Neural progenitor cell (in vitro differentiated cells): ENCODE measurements around the gene ISM2. TPM values are rescaled to one million over a fixed set of nuclear protein-coding genes. Genes with fewer than 3 reads are reported as not detected.

Source experiments
- DNase-seq: peaks from one replicate; pipeline ENCODE4 v3.0.0-alpha.2; 2016; ENCODE audit warnings: low spot score
- H2AFZ ChIP-seq: fragments of 200-600 bp; sonication (generic); replicated peaks from 2 replicates; pipeline ENCODE4 v1.6.1; 2016; ENCODE audit warnings: antibody characterized with exemption
- H3F3A ChIP-seq: fragments of 200-600 bp; sonication (generic); 2 replicates; pipeline ENCODE4 v1.6.1; 2016; ENCODE audit warnings: antibody characterized with exemption, low read depth
- H3K27ac ChIP-seq: fragments of 200-600 bp; sonication (generic); 2 replicates; pipeline ENCODE4 v1.5.1; 2016; ENCODE audit warnings: mild to moderate bottlenecking
- H3K27me3 ChIP-seq: fragments of 200-600 bp; sonication (generic); 2 replicates; pipeline ENCODE4 v1.6.1; 2016; ENCODE audit warnings: mild to moderate bottlenecking, moderate library complexity
- H3K36me3 ChIP-seq: fragments of 200-600 bp; sonication (generic); 2 replicates; pipeline ENCODE4 v1.5.1; 2016
- H3K4me1 ChIP-seq: fragments of 200-600 bp; sonication (generic); 2 replicates; pipeline ENCODE4 v1.6.1; 2016; ENCODE audit warnings: mixed run types
- H3K4me2 ChIP-seq: fragments of 200-600 bp; sonication (generic); 2 replicates; pipeline ENCODE4 v1.6.1; 2016
- H3K4me3 ChIP-seq: fragments of 200-600 bp; sonication (generic); 2 replicates; pipeline ENCODE4 v1.5.1; 2016
- H3K79me2 ChIP-seq: fragments of 200-600 bp; sonication (generic); 2 replicates; pipeline ENCODE4 v1.6.1; 2016; ENCODE audit warnings: low read depth
- H3K9ac ChIP-seq: fragments of 200-600 bp; sonication (generic); 2 replicates; pipeline ENCODE4 v1.6.1; 2016
- H3K9me3 ChIP-seq: fragments of 200-600 bp; sonication (generic); 2 replicates; pipeline ENCODE4 v1.5.1; 2016; ENCODE audit warnings: low read depth
- H4K20me1 ChIP-seq: fragments of 200-600 bp; sonication (generic); 2 replicates; pipeline ENCODE4 v1.6.1; 2016; ENCODE audit warnings: low read depth
- H3K27ac Mint-ChIP-seq: 3 replicates; pipeline ENCODE4 v1.8.0; 2021; ENCODE audit warnings: mixed read lengths
- H3K27me3 Mint-ChIP-seq: 2 replicates; pipeline ENCODE4 v1.8.0; 2022; ENCODE audit warnings: low read depth, mild to moderate bottlenecking, inconsistent platforms, moderate library complexity, mixed read lengths; ENCODE audit not compliant: insufficient read depth
- H3K36me3 Mint-ChIP-seq: 3 replicates; pipeline ENCODE4 v1.8.0; 2021; ENCODE audit warnings: mixed read lengths
- H3K4me1 Mint-ChIP-seq: 3 replicates; pipeline ENCODE4 v1.8.0; 2021; ENCODE audit warnings: mixed read lengths
- H3K4me3 Mint-ChIP-seq: 3 replicates; pipeline ENCODE4 v1.8.0; 2021; ENCODE audit warnings: mild to moderate bottlenecking, moderate library complexity, mixed read lengths
- H3K9me3 Mint-ChIP-seq: 3 replicates; pipeline ENCODE4 v1.8.0; 2020; ENCODE audit warnings: mixed read lengths
- CTCF ChIP-seq: fragments of 200-600 bp; sonication (generic); IDR thresholded peaks from 2 replicates; pipeline ENCODE4 v1.5.1; 2017; ENCODE audit warnings: antibody characterized with exemption, mild to moderate bottlenecking
- EZH2 ChIP-seq: fragments of 200-600 bp; sonication (generic); IDR thresholded peaks from 2 replicates; pipeline ENCODE4 v1.6.1; 2017; ENCODE audit warnings: antibody characterized with exemption, mild to moderate bottlenecking, moderate library complexity
- EZH2phosphoT487 ChIP-seq: fragments of 200-600 bp; sonication (generic); IDR thresholded peaks from 2 replicates; pipeline ENCODE4 v1.6.1; 2017; ENCODE audit warnings: antibody characterized with exemption
- total RNA-seq: library from RNA; depleted of rRNA; stranded (reverse); fragments of >200 nt; gene quantifications from 2 replicates; pipeline ENCODE4 v1.2.3, GENCODE V29; 2015; ENCODE audit warnings: low replicate concordance

Gene ISM2
- total RNA-seq, 1 donor from 2014 or later: 0.07 TPM

GRCh38 chr14:77491056-77491455 lies 7.6 kb downstream of the ISM2 start:
- H3K4me1 ChIP-seq: no peaks in the 10 kb centered on the region
- H3K27me3 ChIP-seq: peaks cover under 1% of the 10 kb centered on the region
- H3K36me3 ChIP-seq: no peaks in the 10 kb centered on the region
- no peak overlapping the region for H3K4me2 ChIP-seq
- H3K4me3 Mint-ChIP-seq: no peak overlapping the region
- no peaks in the 10 kb centered on the region for H3K79me2 ChIP-seq
- no peaks in the 10 kb centered on the region for H3K9me3 ChIP-seq
- no peak overlapping the region for H3K9ac ChIP-seq
- no peak overlapping the region for H2AFZ ChIP-seq
- no peak overlapping the region for H3K27ac ChIP-seq
- no peak overlapping the region for H3K4me3 ChIP-seq
- H3K36me3 Mint-ChIP-seq: no peaks in the 10 kb centered on the region
- no peaks in the 10 kb centered on the region for H3K4me1 Mint-ChIP-seq
- H4K20me1 ChIP-seq: no peaks in the 10 kb centered on the region
- no peak overlapping the region for H3K27ac Mint-ChIP-seq
- no peaks in the 10 kb centered on the region for H3F3A ChIP-seq
- no peaks in the 10 kb centered on the region for H3K9me3 Mint-ChIP-seq
- H3K27me3 Mint-ChIP-seq: peaks cover 9% of the 10 kb centered on the region
- no peak for TF ChIP-seq CTCF
- no peak for TF ChIP-seq EZH2phosphoT487
- no peak for TF ChIP-seq EZH2
- DNase-seq: no peak

- Histone ChIP-seq H3K27ac (no peak overlapping the region), H2AFZ (no peak overlapping the region), H3K4me1 (no peaks in the 10 kb centered on the region), H3K9me3 (no peaks in the 10 kb centered on the region), H3F3A (no peaks in the 10 kb centered on the region), H4K20me1 (no peaks in the 10 kb centered on the region), H3K79me2 (no peaks in the 10 kb centered on the region), H3K4me2 (no peak overlapping the region), H3K9ac (no peak overlapping the region), H3K36me3 (no peaks in the 10 kb centered on the region), H3K27me3 (no peaks in the 10 kb centered on the region), H3K4me3 (no peak overlapping the region)
- no peaks in the 10 kb centered on the region for H3K4me1 Mint-ChIP-seq
- no peak for DNase-seq
- H3K36me3 Mint-ChIP-seq: no peaks in the 10 kb centered on the region
- H3K9me3 Mint-ChIP-seq: no peaks in the 10 kb centered on the region
- H3K27ac Mint-ChIP-seq: no peak overlapping the region
- no peak overlapping the region for H3K4me3 Mint-ChIP-seq
- H3K27me3 Mint-ChIP-seq: peaks cover 6% of the 10 kb centered on the region
- no peak for TF ChIP-seq EZH2phosphoT487
- TF ChIP-seq EZH2: no peak
Measured at GRCh38 chr14:77490347-77490986, 8.1 kb downstream of the ISM2 start.

- Mint-ChIP-seq H3K9me3 (no peaks in the 10 kb centered on the region), H3K4me3 (no peak overlapping the region), H3K36me3 (no peaks in the 10 kb centered on the region), H3K27me3 (peaks cover 7% of the 10 kb centered on the region), H3K4me1 (no peaks in the 10 kb centered on the region), H3K27ac (peak overlapping the region; percentile 62)
- Histone ChIP-seq H3K9ac (no peak overlapping the region), H3F3A (no peaks in the 10 kb centered on the region), H3K4me1 (no peaks in the 10 kb centered on the region), H3K27ac (no peak overlapping the region), H3K36me3 (no peaks in the 10 kb centered on the region), H3K79me2 (no peaks in the 10 kb centered on the region), H3K4me3 (no peak overlapping the region), H3K27me3 (no peaks in the 10 kb centered on the region), H4K20me1 (no peaks in the 10 kb centered on the region), H3K4me2 (no peak overlapping the region), H3K9me3 (no peaks in the 10 kb centered on the region), H2AFZ (no peak overlapping the region)
- DNase-seq: no peak
- TF ChIP-seq EZH2 (no peak), CTCF (no peak), EZH2phosphoT487 (no peak)
Measured at GRCh38 chr14:77489041-77489440, 9.6 kb downstream of the ISM2 start.

- Histone ChIP-seq H3K27ac (no peak overlapping the region), H3F3A (no peaks in the 10 kb centered on the region), H4K20me1 (no peaks in the 10 kb centered on the region), H3K4me3 (no peak overlapping the region), H3K79me2 (no peaks in the 10 kb centered on the region), H3K9ac (no peak overlapping the region), H3K4me2 (no peak overlapping the region), H3K27me3 (no peaks in the 10 kb centered on the region), H3K9me3 (no peaks in the 10 kb centered on the region), H3K36me3 (no peaks in the 10 kb centered on the region), H2AFZ (no peak overlapping the region), H3K4me1 (no peaks in the 10 kb centered on the region)
- no peak for DNase-seq
- TF ChIP-seq EZH2 (no peak), EZH2phosphoT487 (no peak), CTCF (no peak)
- Mint-ChIP-seq H3K9me3 (no peaks in the 10 kb centered on the region), H3K4me1 (no peaks in the 10 kb centered on the region), H3K36me3 (no peaks in the 10 kb centered on the region), H3K27ac (no peak overlapping the region), H3K27me3 (peaks cover 7% of the 10 kb centered on the region), H3K4me3 (no peak overlapping the region)
Measured at GRCh38 chr14:77488558-77488957, 10.1 kb downstream of the ISM2 start.
